Brain microvascular endothelial cell (primary cell): ENCODE results near the gene CFAP92.

Experiments
- DNase-seq: peaks from one replicate; pipeline ENCODE4 v3.0.0-alpha.2; 2020
- H3K27ac ChIP-seq: fragments of 250-450 bp; sonication (Bioruptor Pico); 2 replicates; pipeline ENCODE4 v1.5.1; 2020; ENCODE audit warnings: mild to moderate bottlenecking, moderate library complexity
- H3K27me3 ChIP-seq: fragments of 250-450 bp; sonication (Bioruptor Pico); replicated peaks from 2 replicates; pipeline ENCODE4 v1.5.1; 2020; ENCODE audit warnings: mild to moderate bottlenecking
- H3K36me3 ChIP-seq: fragments of 250-450 bp; sonication (Bioruptor Pico); replicated peaks from 2 replicates; pipeline ENCODE4 v1.5.1; 2020; ENCODE audit warnings: mild to moderate bottlenecking
- H3K4me3 ChIP-seq: 2 replicates; pipeline ENCODE4 v1.5.1; 2011; ENCODE audit warnings: low read depth, mild to moderate bottlenecking, control low read depth, low read length, moderate library complexity
- CTCF ChIP-seq: IDR thresholded peaks from 2 replicates; pipeline ENCODE4 v1.5.1; 2011; ENCODE audit warnings: low read depth, mild to moderate bottlenecking, moderate library complexity, low read length, control low read depth, inconsistent platforms; ENCODE audit errors: missing control alignments
- in situ Hi-C: cut with HindIII; loops from 2 replicates; pipeline ENCODE4 v1.10.0; 2017; ENCODE audit warnings: low sequenced_read_pairs, low pct_ligation_motif_present

CFAP92 gene

GRCh38 chr3:128922804-128923459, 70.9 kb downstream of the CFAP92 start:
- no peak overlapping the region for H3K27ac ChIP-seq
- no peaks in the 10 kb centered on the region for H3K36me3 ChIP-seq
- no peak for DNase-seq
- no peak for TF ChIP-seq CTCF
- H3K4me3 ChIP-seq, result no peak overlapping the region
- in situ Hi-C loops, result no loop called here
- no peaks in the 10 kb centered on the region for H3K27me3 ChIP-seq

GRCh38 chr3:128919988-128920387, 73.9 kb downstream of the CFAP92 start:
- in situ Hi-C loops, result no loop called here
- DNase-seq, result no peak

GRCh38 chr3:128917291-128917690, 76.6 kb downstream of the CFAP92 start:
- in situ Hi-C loops, result no loop called here
- no peak overlapping the region for H3K4me3 ChIP-seq
- peaks cover 30% of the 10 kb centered on the region for H3K36me3 ChIP-seq
- H3K27ac ChIP-seq, result no peak overlapping the region
- DNase-seq, result no peak
- TF ChIP-seq CTCF, result no peak
- no peaks in the 10 kb centered on the region for H3K27me3 ChIP-seq

More at GRCh38 chr3:128919988-128920387, 73.9 kb downstream of the CFAP92 start:
- Histone ChIP-seq H3K27me3 (no peaks in the 10 kb centered on the region), H3K4me3 (no peak overlapping the region), H3K36me3 (peaks cover 6% of the 10 kb centered on the region), H3K27ac (no peak overlapping the region)
- TF ChIP-seq CTCF, result no peak

GRCh38 chr3:128914966-128915645, 78.8 kb downstream of the CFAP92 start:
- no peak for TF ChIP-seq CTCF
- Histone ChIP-seq H3K27ac (no peak overlapping the region), H3K27me3 (no peaks in the 10 kb centered on the region), H3K4me3 (no peak overlapping the region), H3K36me3 (peaks cover 44% of the 10 kb centered on the region)
- no peak for DNase-seq
- in situ Hi-C loops, result no loop called here

GRCh38 chr3:128911911-128912310, 82.0 kb downstream of the CFAP92 start:
- Histone ChIP-seq H3K4me3 (no peak overlapping the region), H3K36me3 (peaks cover 71% of the 10 kb centered on the region), H3K27ac (no peak overlapping the region), H3K27me3 (no peaks in the 10 kb centered on the region)
- in situ Hi-C loops, result no loop called here
- DNase-seq, result no peak
- no peak for TF ChIP-seq CTCF

- no peak for DNase-seq
- H3K36me3 ChIP-seq, result peaks cover 83% of the 10 kb centered on the region
- TF ChIP-seq CTCF, result no peak
- no peaks in the 10 kb centered on the region for H3K27me3 ChIP-seq
- in situ Hi-C loops, result no loop called here
- H3K4me3 ChIP-seq, result no peak overlapping the region
- H3K27ac ChIP-seq, result no peak overlapping the region
These were observed 83.9 kb downstream of the CFAP92 start for GRCh38 chr3:128910006-128910405.
